Neural cell (in vitro differentiated cells): ENCODE measurements around the gene ASCC1. TPM values are rescaled to one million over a fixed set of nuclear protein-coding genes. Genes with fewer than 3 reads are reported as not detected.
"Not testable (repeated sequence)": the region's sequence is repeated elsewhere in the genome, so short reads cannot be mapped to it uniquely, and the experiment has no call there.

Experiments
- H2AFZ ChIP-seq: fragments of 200-600, 300-800 bp; sonication (generic), shearing (Covaris generic); 2 replicates; pipeline ENCODE4 v1.6.0; 2014; ENCODE audit warnings: low read depth, mild to moderate bottlenecking, antibody characterized with exemption, low read length, moderate library complexity
- H3F3A ChIP-seq: fragments of 200-600 bp; shearing (Covaris generic); 2 replicates; pipeline ENCODE4 v1.6.1; 2016; ENCODE audit warnings: mild to moderate bottlenecking, moderate library complexity, mixed read lengths, antibody characterized with exemption, low read length; ENCODE audit not compliant: insufficient read depth, poor library complexity, severe bottlenecking
- H3K27ac ChIP-seq: fragments of 200-600, 300-800 bp; sonication (generic), shearing (Covaris generic); 2 replicates; pipeline ENCODE4 v1.5.1; 2014; ENCODE audit warnings: mild to moderate bottlenecking, low read length, moderate library complexity
- H3K27me3 ChIP-seq: fragments of 300-800, 200-600 bp; sonication (generic), shearing (Covaris generic); 2 replicates; pipeline ENCODE4 v1.6.0; 2014; ENCODE audit warnings: mild to moderate bottlenecking, low read depth, low read length, moderate library complexity; ENCODE audit not compliant: insufficient read depth
- H3K36me3 ChIP-seq: fragments of 300-800, 200-600 bp; sonication (generic), shearing (Covaris generic); 2 replicates; pipeline ENCODE4 v1.5.1; 2014; ENCODE audit warnings: mild to moderate bottlenecking, antibody characterized with exemption, low read length, moderate library complexity; ENCODE audit not compliant: insufficient read depth
- H3K4me2 ChIP-seq: fragments of 300-800, 200-600 bp; sonication (generic), shearing (Covaris generic); 2 replicates; pipeline ENCODE4 v1.6.0; 2014; ENCODE audit warnings: mild to moderate bottlenecking, low read length
- H3K4me3 ChIP-seq: fragments of 300-800, 200-600 bp; sonication (generic), shearing (Covaris generic); 2 replicates; pipeline ENCODE4 v1.5.1; 2014; ENCODE audit warnings: mild to moderate bottlenecking, low read length, moderate library complexity
- H3K79me2 ChIP-seq: fragments of 200-600 bp; shearing (Covaris generic); replicated peaks from 2 replicates; pipeline ENCODE4 v1.6.0; 2014; ENCODE audit warnings: mild to moderate bottlenecking, low read length, moderate library complexity; ENCODE audit not compliant: insufficient read depth
- H3K9ac ChIP-seq: fragments of 300-800, 200-600 bp; sonication (generic), shearing (Covaris generic); 2 replicates; pipeline ENCODE4 v1.6.1; 2016; ENCODE audit warnings: mild to moderate bottlenecking, low read length, mixed read lengths
- H3K9me2 ChIP-seq: fragments of 200-600 bp; shearing (Covaris generic); 2 replicates; pipeline ENCODE4 v1.6.1; 2016; ENCODE audit warnings: mild to moderate bottlenecking, low read length, mixed read lengths; ENCODE audit not compliant: insufficient read depth
- H3K9me3 ChIP-seq: fragments of 200-600, 300-800 bp; sonication (generic), shearing (Covaris generic); 2 replicates; pipeline ENCODE4 v1.6.1; 2016; ENCODE audit warnings: mild to moderate bottlenecking, mixed run types, low read length, moderate library complexity, mixed read lengths
- H4K20me1 ChIP-seq: fragments of 200-600 bp; shearing (Covaris generic); 2 replicates; pipeline ENCODE4 v1.6.1; 2016; ENCODE audit warnings: mild to moderate bottlenecking, mixed run types; ENCODE audit not compliant: insufficient read depth
- CTCF ChIP-seq: fragments of 450-650 bp; IDR thresholded peaks from 2 replicates; pipeline ENCODE4 v1.5.1; 2014; ENCODE audit warnings: antibody characterized with exemption, mild to moderate bottlenecking, moderate library complexity; ENCODE audit not compliant: poor library complexity, severe bottlenecking
- EP300 ChIP-seq: fragments of 450-650 bp; conservative IDR thresholded peaks from 2 replicates; pipeline ENCODE4 v1.6.1; 2014; ENCODE audit warnings: antibody characterized with exemption, mild to moderate bottlenecking, moderate library complexity; ENCODE audit not compliant: poor library complexity, severe bottlenecking
- EZH2 ChIP-seq: fragments of 200-600, 300-800 bp; shearing (Covaris generic), sonication (generic); IDR thresholded peaks from 2 replicates; pipeline ENCODE4 v1.6.1; 2014; ENCODE audit warnings: antibody characterized with exemption, low read length, borderline replicate concordance, mild to moderate bottlenecking; ENCODE audit not compliant: insufficient read depth, poor library complexity, severe bottlenecking
- MXI1 ChIP-seq: fragments of 450-650 bp; conservative IDR thresholded peaks from 2 replicates; pipeline ENCODE4 v1.6.1; 2014; ENCODE audit warnings: antibody characterized with exemption, mild to moderate bottlenecking; ENCODE audit not compliant: poor library complexity, severe bottlenecking
- POLR2AphosphoS5 ChIP-seq: IDR thresholded peaks from 2 replicates; pipeline ENCODE4 v1.6.1; 2012
- RAD21 ChIP-seq: fragments of 450-650 bp; conservative IDR thresholded peaks from 2 replicates; pipeline ENCODE4 v1.6.1; 2014; ENCODE audit warnings: antibody characterized with exemption, mild to moderate bottlenecking, moderate library complexity
- REST ChIP-seq: IDR thresholded peaks from 2 replicates; pipeline ENCODE4 v1.6.1; 2012; ENCODE audit warnings: borderline replicate concordance
- SMC3 ChIP-seq: fragments of 450-650 bp; conservative IDR thresholded peaks from 2 replicates; pipeline ENCODE4 v1.6.1; 2014; ENCODE audit warnings: antibody characterized with exemption, mild to moderate bottlenecking, moderate library complexity; ENCODE audit not compliant: poor library complexity
- TAF1 ChIP-seq: IDR thresholded peaks from 2 replicates; pipeline ENCODE4 v1.6.1; 2012; ENCODE audit warnings: low read depth
- polyA plus RNA-seq: library from polyadenylated mRNA; depleted of rRNA; stranded (reverse); fragments of >200 nt; gene quantifications from 2 replicates; pipeline ENCODE4 v1.2.3, GENCODE V29; 2014

Gene ASCC1
- polyA plus RNA-seq, 1 donor from 2014 or later = 39.6 TPM

- Histone ChIP-seq H3K9ac (no peak overlapping the region), H3K27me3 (no peaks in the 10 kb centered on the region), H3K4me3 (no peak overlapping the region), H3K36me3 (peaks cover 5% of the 10 kb centered on the region), H3K9me3 (no peaks in the 10 kb centered on the region), H3K4me2 (no peak overlapping the region), H4K20me1 (no peaks in the 10 kb centered on the region), H3K9me2 (no peaks in the 10 kb centered on the region), H3K79me2 (no peaks in the 10 kb centered on the region), H3F3A (no peaks in the 10 kb centered on the region), H3K27ac (no peak overlapping the region), H2AFZ (no peak overlapping the region)
- no peak for TF ChIP-seq EZH2
- TF ChIP-seq TAF1 = no peak
- TF ChIP-seq REST = no peak
- no peak for TF ChIP-seq SMC3
- TF ChIP-seq RAD21 = no peak
- no peak for TF ChIP-seq MXI1
- TF ChIP-seq POLR2AphosphoS5 = no peak
- no peak for TF ChIP-seq CTCF
- no peak for TF ChIP-seq EP300
Observed at GRCh38 chr10:72227826-72228225, 11.8 kb upstream of the ASCC1 start.

GRCh38 chr10:72226418-72227027 is 10.4 kb upstream of the ASCC1 start:
- no peak overlapping the region for H3K9ac ChIP-seq
- H3F3A ChIP-seq = no peaks in the 10 kb centered on the region
- no peak overlapping the region for H3K4me2 ChIP-seq
- H3K4me3 ChIP-seq = no peak overlapping the region
- H3K36me3 ChIP-seq = peaks cover 5% of the 10 kb centered on the region
- H4K20me1 ChIP-seq = no peaks in the 10 kb centered on the region
- no peak overlapping the region for H3K27ac ChIP-seq
- no peaks in the 10 kb centered on the region for H3K9me3 ChIP-seq
- no peak for TF ChIP-seq RAD21
- no peak for TF ChIP-seq CTCF
- TF ChIP-seq REST = no peak
- TF ChIP-seq SMC3 = no peak
- no peak for TF ChIP-seq EZH2
- TF ChIP-seq EP300 = no peak
- no peak for TF ChIP-seq POLR2AphosphoS5
- TF ChIP-seq TAF1 = no peak
- TF ChIP-seq MXI1 = no peak
- no peaks in the 10 kb centered on the region for H3K27me3 ChIP-seq
- no peak overlapping the region for H2AFZ ChIP-seq
- H3K79me2 ChIP-seq = no peaks in the 10 kb centered on the region
- no peaks in the 10 kb centered on the region for H3K9me2 ChIP-seq

GRCh38 chr10:72224191-72224590 is 8.1 kb upstream of the ASCC1 start:
- H3K27me3 ChIP-seq, H3K4me2 ChIP-seq, H3K4me3 ChIP-seq, H3K9ac ChIP-seq, H3K9me3 ChIP-seq, H3K79me2 ChIP-seq, H4K20me1 ChIP-seq, H3K9me2 ChIP-seq, H3K27ac ChIP-seq, H3F3A ChIP-seq, H2AFZ ChIP-seq, H3K36me3 ChIP-seq: not testable (repeated sequence)
